PC-9 (cell line): ENCODE results near the gene ARHGAP26. TPM values are rescaled to one million over a fixed set of nuclear protein-coding genes. Genes with fewer than 3 reads are reported as not detected.
"Not testable (repeated sequence)": the region's sequence is repeated elsewhere in the genome, so short reads cannot be mapped to it uniquely, and the experiment has no call there.

ENCODE experiments used
- BruUV-seq: library from RNA; stranded (reverse); fragments of 400-500 nt; replicated peaks from 2 replicates; lab custom pipeline; 2021; lab: Mats Ljungman, UMichigan
- CTCF ChIA-PET: fragments of 300-600 bp; sonication (Branson Sonifier 250); formaldehyde crosslinking; loops from one replicate; lab custom pipeline; 2022; ENCODE audit warnings: antibody characterized with exemption; lab: Charles Lee
- POLR2A ChIA-PET: fragments of 300-600 bp; sonication (Branson Sonifier 250); formaldehyde crosslinking; loops from one replicate; lab custom pipeline; 2022; ENCODE audit warnings: antibody characterized with exemption; ENCODE audit not compliant: unreplicated experiment; lab: Charles Lee
- DNase-seq, 2 experiments: peaks; one replicate each; pipeline versions ENCODE4 v3.0.0 to v3.0.0-alpha.2; 2015 to 2022; ENCODE audit warnings: mixed read lengths in 1 of 2
- H2AFZ ChIP-seq: fragments of 200-600 bp; sonication (generic); 2 replicates; pipeline ENCODE4 v1.8.1; 2017; ENCODE audit warnings: antibody characterized with exemption
- H3F3A ChIP-seq: fragments of 200-600 bp; sonication (generic); 2 replicates; pipeline ENCODE4 v1.8.1; 2017; ENCODE audit warnings: antibody characterized with exemption, mild to moderate bottlenecking, low read depth; ENCODE audit not compliant: insufficient read depth
- H3K27ac ChIP-seq: fragments of 200-600 bp; sonication (generic); 2 replicates; pipeline ENCODE4 v1.6.1; 2016; ENCODE audit warnings: mixed run types
- H3K27me3 ChIP-seq: fragments of 200-600 bp; sonication (generic); 2 replicates; pipeline ENCODE4 v1.6.1; 2016; ENCODE audit warnings: low read depth, mixed run types; ENCODE audit not compliant: insufficient read depth
- H3K36me3 ChIP-seq: fragments of 200-600 bp; sonication (generic); 2 replicates; pipeline ENCODE4 v1.6.1; 2016; ENCODE audit warnings: low read depth, mixed run types
- H3K4me1 ChIP-seq: fragments of 200-600 bp; sonication (generic); replicated peaks from 2 replicates; pipeline ENCODE4 v1.6.1; 2016; ENCODE audit warnings: mixed run types; ENCODE audit not compliant: insufficient read depth
- H3K4me2 ChIP-seq: fragments of 200-600 bp; sonication (generic); 2 replicates; pipeline ENCODE4 v1.6.1; 2017; ENCODE audit warnings: mixed run types
- H3K4me3 ChIP-seq: fragments of 200-600 bp; sonication (generic); 2 replicates; pipeline ENCODE4 v1.6.1; 2016; ENCODE audit warnings: mixed run types
- H3K79me2 ChIP-seq: fragments of 200-600 bp; sonication (generic); 2 replicates; pipeline ENCODE4 v1.6.1; 2017; ENCODE audit warnings: low read depth, mixed run types
- H3K9me2 ChIP-seq: fragments of 200-600 bp; sonication (generic); 2 replicates; pipeline ENCODE4 v1.8.1; 2017; ENCODE audit warnings: mild to moderate bottlenecking; ENCODE audit not compliant: insufficient read depth
- H3K9me3 ChIP-seq: fragments of 200-600 bp; sonication (generic); 2 replicates; pipeline ENCODE4 v1.8.1; 2016; ENCODE audit warnings: low read depth; ENCODE audit not compliant: insufficient read depth
- H4K20me1 ChIP-seq: fragments of 200-600 bp; sonication (generic); 2 replicates; pipeline ENCODE4 v1.8.1; 2017; ENCODE audit not compliant: insufficient read depth
- EZH2 ChIP-seq: fragments of 200-600 bp; sonication (generic); IDR thresholded peaks from 2 replicates; pipeline ENCODE4 v1.8.0; 2017; ENCODE audit warnings: antibody characterized with exemption, low read depth
- intact Hi-C: fragments of 100-400 bp; cut with micrococcal nuclease; formaldehyde crosslinking; loops from one replicate; pipeline ENCODE4 v1.10.0; 2022; ENCODE audit not compliant: unreplicated experiment
- total RNA-seq: library from RNA; stranded (reverse); gene quantifications from 2 replicates; pipeline ENCODE4 v1.2.3, GENCODE V29; 2021
- TF ChIP-seq, protein P1 (sequence below): fragments of 200-600 bp; sonication (generic); conservative IDR thresholded peaks from 2 replicates; pipeline ENCODE4 v1.6.1; 2017; ENCODE audit warnings: mixed run types, antibody characterized with exemption, mild to moderate bottlenecking, moderate library complexity

Gene ARHGAP26
- total RNA-seq, 1 experiment from 2014 or later, result 29.7 TPM

DNA sequence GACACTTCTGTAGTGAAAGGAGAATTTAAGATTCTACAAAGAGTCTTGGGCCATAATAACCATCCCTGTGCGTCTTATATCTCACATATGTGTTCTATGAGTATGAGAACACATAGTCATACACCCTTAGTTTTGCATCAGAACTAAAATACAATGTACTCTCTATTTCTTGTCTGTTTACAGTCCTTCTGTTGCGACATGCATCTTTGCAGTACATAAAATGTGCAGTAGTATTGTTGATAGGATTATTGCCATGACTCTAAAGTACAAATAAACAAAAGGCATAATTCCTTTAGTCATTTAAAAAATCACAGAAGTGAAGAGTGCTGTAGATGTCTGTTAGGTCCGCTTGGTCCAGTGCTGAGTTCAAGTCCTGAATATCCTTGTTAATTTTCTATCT is 431.4 kb downstream of the ARHGAP26 start:
- Histone ChIP-seq H3K27me3 (no peaks in the 10 kb centered on the region), H3K36me3 (no peaks in the 10 kb centered on the region), H3K27ac (no peak overlapping the region), H3K9me2 (no peaks in the 10 kb centered on the region), H2AFZ (no peak overlapping the region), H3F3A (no peaks in the 10 kb centered on the region; the same call in 1 of the 2 replicates), H3K79me2 (no peaks in the 10 kb centered on the region), H4K20me1 (no peaks in the 10 kb centered on the region), H3K9me3 (no peaks in the 10 kb centered on the region; the same call in 1 of the 2 replicates), H3K4me3 (no peak overlapping the region), H3K4me1 (no peaks in the 10 kb centered on the region), H3K4me2 (no peak overlapping the region)
- intact Hi-C loops, result loop anchor here (10.0 kb wide), 1 partner anchor 623 kb away; no protein-coding TSS in a partner anchor
- POLR2A ChIA-PET, result no interaction called here
- TF ChIP-seq, protein P1, sequence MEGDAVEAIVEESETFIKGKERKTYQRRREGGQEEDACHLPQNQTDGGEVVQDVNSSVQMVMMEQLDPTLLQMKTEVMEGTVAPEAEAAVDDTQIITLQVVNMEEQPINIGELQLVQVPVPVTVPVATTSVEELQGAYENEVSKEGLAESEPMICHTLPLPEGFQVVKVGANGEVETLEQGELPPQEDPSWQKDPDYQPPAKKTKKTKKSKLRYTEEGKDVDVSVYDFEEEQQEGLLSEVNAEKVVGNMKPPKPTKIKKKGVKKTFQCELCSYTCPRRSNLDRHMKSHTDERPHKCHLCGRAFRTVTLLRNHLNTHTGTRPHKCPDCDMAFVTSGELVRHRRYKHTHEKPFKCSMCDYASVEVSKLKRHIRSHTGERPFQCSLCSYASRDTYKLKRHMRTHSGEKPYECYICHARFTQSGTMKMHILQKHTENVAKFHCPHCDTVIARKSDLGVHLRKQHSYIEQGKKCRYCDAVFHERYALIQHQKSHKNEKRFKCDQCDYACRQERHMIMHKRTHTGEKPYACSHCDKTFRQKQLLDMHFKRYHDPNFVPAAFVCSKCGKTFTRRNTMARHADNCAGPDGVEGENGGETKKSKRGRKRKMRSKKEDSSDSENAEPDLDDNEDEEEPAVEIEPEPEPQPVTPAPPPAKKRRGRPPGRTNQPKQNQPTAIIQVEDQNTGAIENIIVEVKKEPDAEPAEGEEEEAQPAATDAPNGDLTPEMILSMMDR, result no peak
- TF ChIP-seq EZH2, result no peak
- BruUV-seq, result no TSS peak
- CTCF ChIA-PET, result no interaction called here
- no peak for DNase-seq

DNA sequence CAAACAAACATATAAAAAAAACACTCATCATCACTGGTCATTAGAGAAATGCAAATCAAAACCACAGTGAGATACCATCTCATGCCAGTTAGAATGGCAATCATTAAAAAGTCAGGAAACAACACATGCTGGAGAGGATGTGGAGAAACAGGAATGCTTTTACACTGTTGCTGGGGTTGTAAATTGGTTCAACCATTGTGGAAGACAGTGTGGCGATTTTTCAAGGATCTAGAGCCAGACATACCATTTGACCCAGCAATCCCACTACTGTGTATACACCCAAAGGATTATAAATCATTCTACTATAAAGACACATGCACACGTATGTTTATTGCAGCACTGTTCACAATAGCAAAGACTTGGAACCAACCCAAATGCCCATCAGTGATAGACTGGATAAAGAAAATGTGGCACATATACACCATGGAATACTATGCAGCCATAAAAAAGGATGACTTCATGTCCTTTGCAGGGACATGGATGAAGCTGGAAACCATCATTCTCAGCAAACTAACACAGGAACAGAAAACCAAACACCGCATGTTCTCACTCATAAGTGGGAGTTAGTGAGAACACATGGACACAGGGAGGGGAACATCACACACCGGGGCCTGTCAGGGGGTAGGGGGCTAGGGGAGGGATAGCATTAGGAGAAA is 433.3 kb downstream of the ARHGAP26 start:
- H3F3A ChIP-seq, H3K4me3 ChIP-seq, H3K9me2 ChIP-seq, H3K36me3 ChIP-seq, DNase-seq, H3K9me3 ChIP-seq, H3K79me2 ChIP-seq, CTCF ChIA-PET, H2AFZ ChIP-seq, BruUV-seq, H3K4me1 ChIP-seq, POLR2A ChIA-PET, H3K27me3 ChIP-seq, H4K20me1 ChIP-seq, H3K4me2 ChIP-seq, H3K27ac ChIP-seq: not testable (repeated sequence)
- intact Hi-C loops, result loop anchor here (10.0 kb wide), 1 partner anchor 621 kb away; no protein-coding TSS in a partner anchor

DNA sequence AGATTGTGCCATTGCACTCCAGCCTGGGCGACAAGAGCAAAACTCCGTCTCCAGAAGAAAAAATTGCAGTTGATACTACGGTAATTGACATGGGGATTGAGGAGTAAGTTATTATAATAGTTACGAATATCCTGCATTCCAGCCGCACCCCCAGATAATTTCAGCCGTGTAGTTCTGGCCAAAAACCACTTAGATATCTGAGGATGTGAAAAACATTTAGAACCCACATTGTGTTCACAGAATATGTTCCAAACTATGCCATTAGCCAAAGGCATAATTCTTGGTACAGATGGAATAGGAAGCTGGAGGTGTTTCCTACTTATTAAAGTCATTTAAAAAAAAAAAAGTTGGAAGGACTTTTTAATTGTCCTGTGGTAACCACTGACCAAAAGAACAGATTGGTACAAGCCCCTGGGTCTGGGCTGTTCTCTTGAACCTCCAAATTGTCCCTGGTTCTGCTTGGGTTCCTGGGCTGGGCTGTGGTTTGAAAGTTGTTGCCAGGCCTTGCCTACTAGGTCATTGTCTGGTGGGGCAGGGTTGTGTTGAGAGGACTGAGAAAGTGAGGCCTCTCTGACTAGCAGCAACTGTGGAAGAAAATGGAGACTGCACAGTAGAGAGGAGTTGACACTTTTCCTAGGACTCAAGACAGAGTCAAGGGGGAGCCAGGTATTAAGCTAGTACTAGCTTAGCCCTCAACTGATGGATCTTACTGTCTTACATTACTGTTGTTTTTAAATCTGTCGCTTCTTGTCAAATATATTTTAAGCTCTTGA is 434.5 kb downstream of the ARHGAP26 start:
- no TSS peak for BruUV-seq

More for the DNA sequence above, 434.5 kb downstream of the ARHGAP26 start:
- TF ChIP-seq, protein P1, result no peak
- TF ChIP-seq EZH2, result no peak
- Histone ChIP-seq H3K4me2 (no peak overlapping the region), H3K36me3 (no peaks in the 10 kb centered on the region), H3K27me3 (no peaks in the 10 kb centered on the region), H3K9me3 (no peaks in the 10 kb centered on the region), H3K4me3 (no peak overlapping the region), H3K27ac (no peak overlapping the region), H3F3A (no peaks in the 10 kb centered on the region; the same call in 1 of the 2 replicates), H3K4me1 (no peaks in the 10 kb centered on the region), H2AFZ (no peak overlapping the region), H4K20me1 (no peaks in the 10 kb centered on the region), H3K9me2 (no peaks in the 10 kb centered on the region; the same call in 1 of the 2 replicates), H3K79me2 (no peaks in the 10 kb centered on the region)
- DNase-seq, result no peak
- ChIA-PET CTCF (interaction anchor here (0.6 kb wide), 1 partner anchor 414 kb away, joined by 3 read pairs; no protein-coding TSS in a partner anchor), POLR2A (no interaction called here)
- intact Hi-C loops, result loop anchor here (10.0 kb wide), 1 partner anchor 620 kb away; no protein-coding TSS in a partner anchor
